Kidney tubule cell (primary cell): Measurements from ENCODE around the gene C2CD2.
"Not testable (repeated sequence)": the region's sequence is repeated elsewhere in the genome, so short reads cannot be mapped to it uniquely, and the experiment has no call there.

Experiments
- DNase-seq: peaks from one replicate; pipeline ENCODE4 v3.0.0-alpha.2; 2018; ENCODE audit warnings: low spot score

The C2CD2 gene

GRCh38 chr21:41975391-41976272, 21.8 kb upstream of the C2CD2 start:
- no peak for DNase-seq

DNA sequence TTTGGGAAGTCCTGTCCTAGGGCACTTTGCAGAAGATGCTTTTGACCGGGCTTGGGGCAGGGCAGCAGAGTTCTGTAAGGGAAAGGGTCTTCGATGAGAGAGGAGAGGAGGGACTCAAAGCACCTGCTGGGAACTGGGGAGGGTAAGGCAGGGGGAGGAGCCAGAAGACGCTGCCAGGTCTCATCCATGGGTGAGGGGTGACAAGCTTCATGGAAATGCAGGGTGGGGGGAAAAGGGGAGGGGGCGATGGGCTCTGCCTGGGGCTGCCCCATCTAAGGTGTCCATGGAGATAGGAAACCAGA, 20.9 kb upstream of the C2CD2 start:
- no peak for DNase-seq

- peak; percentile 20 for DNase-seq
Observed at GRCh38 chr21:41973861-41974751, 20.3 kb upstream of the C2CD2 start.

DNA sequence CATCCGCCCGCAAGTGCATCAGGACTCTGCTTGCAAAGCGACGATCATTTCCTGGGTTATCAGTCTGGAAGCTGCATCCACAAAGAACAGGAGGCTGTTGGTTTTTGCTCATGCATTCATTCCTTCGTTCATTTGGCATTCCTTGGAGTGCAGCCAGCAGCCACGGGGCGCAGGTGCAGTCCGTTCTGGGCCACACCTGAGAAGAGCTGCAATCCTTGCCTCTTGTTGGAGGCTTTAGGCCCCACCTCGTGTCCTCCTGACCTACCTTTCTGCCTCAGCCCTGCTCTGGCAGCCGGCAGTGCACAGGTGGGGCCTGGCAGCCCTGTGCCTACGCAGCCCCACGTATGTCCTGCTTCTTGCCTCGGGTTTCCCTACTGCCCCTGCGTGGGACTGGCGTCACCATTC, 19.6 kb upstream of the C2CD2 start:
- peak; percentile 34 for DNase-seq

GRCh38 chr21:41972511-41973205, 18.8 kb upstream of the C2CD2 start:
- no peak for DNase-seq

- no peak for DNase-seq
Observed at GRCh38 chr21:41971891-41972290, 18.1 kb upstream of the C2CD2 start.

DNA sequence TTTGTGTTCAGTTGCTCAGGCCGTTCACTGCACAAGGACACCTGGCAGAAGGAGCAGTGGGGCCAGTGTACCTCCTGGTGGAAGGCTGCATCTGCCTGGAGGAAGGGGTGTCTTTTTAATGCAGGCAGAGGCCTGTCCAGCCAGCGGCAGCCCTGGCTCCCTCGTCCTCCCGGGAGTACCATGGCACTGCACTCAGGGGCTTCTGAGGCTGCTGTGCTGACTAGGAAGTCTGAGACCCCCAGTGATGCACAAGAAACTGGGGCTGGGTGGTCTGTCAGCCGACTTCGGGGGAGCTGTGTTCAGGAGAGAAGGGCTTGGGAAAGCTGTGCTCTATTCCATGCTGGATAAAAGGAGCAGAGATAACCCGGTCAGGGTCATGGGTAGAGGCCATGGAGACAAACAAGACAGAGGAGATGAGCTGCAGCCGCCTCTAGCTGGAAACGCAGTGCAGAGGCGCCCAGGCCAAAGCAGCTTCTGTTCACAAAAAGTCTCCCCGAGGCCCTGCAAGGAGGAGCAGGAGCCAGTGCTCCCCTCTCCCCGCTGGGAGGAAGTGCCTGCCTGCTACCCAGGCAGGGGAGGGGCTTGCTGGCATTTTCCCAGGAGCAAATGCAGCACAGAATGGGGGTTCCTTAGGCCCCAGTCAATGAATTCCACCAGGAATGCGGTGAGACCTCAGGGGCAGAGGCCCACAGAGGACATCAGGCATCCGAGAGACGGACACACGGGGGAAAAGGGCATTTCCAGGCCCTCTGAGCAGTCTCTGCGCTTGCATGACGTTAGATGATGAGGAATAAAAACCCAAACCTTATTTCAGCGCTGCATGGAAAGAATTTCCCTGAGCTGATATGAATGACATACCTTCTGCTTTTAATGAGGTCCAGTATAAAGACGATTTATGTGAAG, 17.2 kb upstream of the C2CD2 start:
- no peak for DNase-seq

GRCh38 chr21:41970106-41970391, 16.2 kb upstream of the C2CD2 start:
- no peak for DNase-seq

GRCh38 chr21:41967708-41968107, 13.9 kb upstream of the C2CD2 start:
- DNase-seq = no peak

GRCh38 chr21:41966872-41967621, 13.2 kb upstream of the C2CD2 start:
- DNase-seq = no peak

DNA sequence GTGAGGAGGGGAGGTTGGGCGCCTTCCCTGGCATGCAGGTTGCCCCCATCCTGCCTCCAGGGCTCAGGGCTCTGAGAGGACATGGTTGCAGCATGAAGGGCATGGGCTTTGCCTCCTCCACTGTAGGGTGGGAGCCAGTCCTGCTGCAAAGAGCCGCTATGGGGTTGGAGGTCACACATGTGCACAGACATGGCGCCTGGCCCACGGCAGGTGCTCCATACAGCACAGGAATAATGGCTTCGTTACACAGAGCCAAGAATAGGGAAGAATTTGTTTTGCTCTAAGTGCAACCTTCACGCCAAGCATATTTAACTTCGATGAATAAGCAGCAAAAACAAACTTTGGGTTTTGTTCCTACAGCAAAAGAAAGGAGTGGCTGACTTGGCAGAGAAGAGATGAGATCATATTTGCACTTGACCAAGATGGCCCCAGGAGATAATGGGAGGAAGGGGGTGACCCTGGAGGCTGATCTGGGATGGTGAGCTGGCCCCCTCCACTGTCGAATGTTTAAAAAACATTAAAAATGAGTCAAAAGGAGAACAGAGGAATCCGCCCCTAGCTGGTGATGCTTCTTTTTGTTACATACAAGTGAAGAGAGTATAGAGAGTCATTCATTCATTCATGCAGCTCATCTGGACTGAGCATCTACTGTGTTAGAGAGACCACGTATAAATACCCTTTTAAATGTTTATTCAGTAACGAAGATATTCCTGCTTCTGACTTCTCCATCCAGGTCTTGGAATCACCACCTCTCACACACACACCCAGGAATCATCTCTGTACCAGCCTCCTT, 12.4 kb upstream of the C2CD2 start:
- DNase-seq = no peak

- DNase-seq = no peak
Observed at GRCh38 chr21:41965461-41966013, 11.7 kb upstream of the C2CD2 start.

GRCh38 chr21:41965045-41965444, 11.2 kb upstream of the C2CD2 start:
- no peak for DNase-seq

GRCh38 chr21:41964171-41964570, 10.4 kb upstream of the C2CD2 start:
- DNase-seq = no peak

- no peak for DNase-seq
Observed at GRCh38 chr21:41962425-41962966, 8.7 kb upstream of the C2CD2 start.

DNA sequence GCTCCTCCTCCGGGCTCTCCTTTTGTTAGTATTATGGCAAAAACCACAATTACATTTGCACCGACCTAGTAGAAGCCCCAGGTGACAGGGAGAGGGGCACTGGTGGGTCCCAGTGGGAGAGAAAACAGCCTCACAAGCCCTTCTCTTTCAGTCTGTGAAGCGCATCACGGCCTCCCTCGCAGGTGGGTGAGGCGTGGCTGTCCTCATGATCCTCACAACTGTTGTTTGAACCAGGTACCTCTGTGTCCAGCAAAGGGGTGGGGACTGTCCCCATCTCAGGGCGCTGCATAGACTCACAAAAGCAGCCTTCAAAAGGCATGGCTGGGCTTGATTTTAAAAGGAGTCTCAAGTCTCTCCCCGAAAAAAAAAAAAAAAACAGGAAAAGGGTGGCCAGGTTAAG, 7.9 kb upstream of the C2CD2 start:
- no peak for DNase-seq

- no peak for DNase-seq
Observed at GRCh38 chr21:41961282-41961701, 7.5 kb upstream of the C2CD2 start.

DNA sequence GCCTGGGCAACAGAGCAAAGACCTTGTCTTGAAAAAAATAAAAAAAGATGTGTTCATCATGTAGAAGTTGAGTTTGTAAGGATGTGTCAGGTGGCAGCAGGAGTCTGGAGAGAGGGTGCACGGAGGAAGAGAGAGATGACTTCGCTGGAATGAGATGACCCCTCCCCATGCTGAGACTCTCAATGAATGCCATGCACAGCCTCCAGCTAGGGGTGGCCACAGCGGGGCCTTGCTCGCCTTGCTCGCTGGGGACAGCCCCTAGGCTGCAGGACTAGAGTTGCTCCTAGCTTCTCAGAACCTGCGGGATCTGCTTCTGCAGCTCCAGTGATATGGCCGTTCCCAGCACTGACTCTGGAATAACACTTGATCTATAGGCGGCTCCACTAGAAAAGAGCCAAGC, 6.6 kb upstream of the C2CD2 start:
- no peak for DNase-seq

DNA sequence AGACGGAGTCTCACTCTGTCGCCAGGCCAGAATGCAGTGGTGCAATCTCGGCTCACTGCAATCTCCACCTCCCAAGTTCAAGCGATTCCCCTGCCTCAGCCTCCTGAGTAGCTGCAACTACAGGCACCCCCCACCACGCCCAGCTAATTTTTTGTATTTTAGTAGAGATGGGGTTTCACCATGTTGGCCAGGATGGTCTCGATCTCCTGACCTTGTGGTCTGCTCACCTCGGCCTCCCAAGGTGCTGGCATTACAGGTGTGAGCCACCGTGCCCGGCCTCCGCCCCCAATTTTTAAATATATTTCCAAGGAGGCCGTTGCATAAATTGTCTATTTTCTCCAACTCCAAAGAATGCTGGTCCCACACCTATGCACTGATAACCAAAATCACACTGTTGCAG, 5.9 kb upstream of the C2CD2 start:
- DNase-seq = not testable (repeated sequence)
